22Rv1 (cell line): ENCODE measurements around the gene MGME1.

ENCODE experiments used
- H3K27ac ChIP-seq: fragments of 450-650 bp; 2 replicates; pipeline ENCODE4 v1.5.1; 2017
- ZFX ChIP-seq: fragments of 450-650 bp; IDR thresholded peaks from 2 replicates; pipeline ENCODE4 v1.6.1; 2017; ENCODE audit warnings: antibody characterized with exemption, borderline replicate concordance
- TF ChIP-seq, protein P1 (sequence below): fragments of 450-650 bp; IDR thresholded peaks from 2 replicates; pipeline ENCODE4 v1.5.1; 2017; ENCODE audit warnings: mild to moderate bottlenecking

The MGME1 gene

GRCh38 chr20:17947474-17947815, 21.4 kb upstream of the MGME1 start:
- TF ChIP-seq, protein P1, sequence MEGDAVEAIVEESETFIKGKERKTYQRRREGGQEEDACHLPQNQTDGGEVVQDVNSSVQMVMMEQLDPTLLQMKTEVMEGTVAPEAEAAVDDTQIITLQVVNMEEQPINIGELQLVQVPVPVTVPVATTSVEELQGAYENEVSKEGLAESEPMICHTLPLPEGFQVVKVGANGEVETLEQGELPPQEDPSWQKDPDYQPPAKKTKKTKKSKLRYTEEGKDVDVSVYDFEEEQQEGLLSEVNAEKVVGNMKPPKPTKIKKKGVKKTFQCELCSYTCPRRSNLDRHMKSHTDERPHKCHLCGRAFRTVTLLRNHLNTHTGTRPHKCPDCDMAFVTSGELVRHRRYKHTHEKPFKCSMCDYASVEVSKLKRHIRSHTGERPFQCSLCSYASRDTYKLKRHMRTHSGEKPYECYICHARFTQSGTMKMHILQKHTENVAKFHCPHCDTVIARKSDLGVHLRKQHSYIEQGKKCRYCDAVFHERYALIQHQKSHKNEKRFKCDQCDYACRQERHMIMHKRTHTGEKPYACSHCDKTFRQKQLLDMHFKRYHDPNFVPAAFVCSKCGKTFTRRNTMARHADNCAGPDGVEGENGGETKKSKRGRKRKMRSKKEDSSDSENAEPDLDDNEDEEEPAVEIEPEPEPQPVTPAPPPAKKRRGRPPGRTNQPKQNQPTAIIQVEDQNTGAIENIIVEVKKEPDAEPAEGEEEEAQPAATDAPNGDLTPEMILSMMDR: no peak
- TF ChIP-seq ZFX: no peak
- no peak overlapping the region for H3K27ac ChIP-seq

GRCh38 chr20:17948442-17948841, 20.4 kb upstream of the MGME1 start:
- H3K27ac ChIP-seq: no peak overlapping the region
- no peak for TF ChIP-seq ZFX
- TF ChIP-seq, protein P1: no peak

- TF ChIP-seq, protein P1: no peak
- TF ChIP-seq ZFX: no peak
- H3K27ac ChIP-seq: no peak overlapping the region
These were observed 18.9 kb upstream of the MGME1 start for GRCh38 chr20:17949899-17950298.

- no peak overlapping the region for H3K27ac ChIP-seq
- TF ChIP-seq ZFX: no peak
- TF ChIP-seq, protein P1: no peak
These were observed 18.1 kb upstream of the MGME1 start for GRCh38 chr20:17950670-17951069.

DNA sequence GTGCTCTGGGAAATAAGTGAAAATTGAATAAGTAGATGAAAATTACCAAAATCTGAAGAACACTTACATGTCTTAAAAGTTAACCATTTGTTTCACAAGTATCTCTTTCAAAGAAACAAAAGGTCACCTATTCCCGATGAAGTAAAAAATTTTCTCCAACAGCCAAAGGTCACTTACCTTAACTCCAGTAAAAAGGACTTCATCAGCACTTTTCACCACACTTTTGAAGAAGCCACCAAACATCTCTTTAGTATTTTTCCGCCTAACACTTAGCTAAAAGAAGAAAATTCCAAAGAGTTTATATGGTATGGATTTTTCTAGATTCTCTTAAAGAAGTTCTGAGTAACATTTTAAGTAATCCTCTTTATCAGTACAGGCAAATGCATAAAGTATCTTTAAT, 17.5 kb upstream of the MGME1 start:
- TF ChIP-seq ZFX: no peak
- TF ChIP-seq, protein P1: no peak

GRCh38 chr20:17952692-17953684, 15.8 kb upstream of the MGME1 start:
- H3K27ac ChIP-seq: no peak overlapping the region
- TF ChIP-seq, protein P1: no peak
- TF ChIP-seq ZFX: no peak

More for the DNA sequence above, 17.5 kb upstream of the MGME1 start:
- no peak overlapping the region for H3K27ac ChIP-seq

- no peak overlapping the region for H3K27ac ChIP-seq
- TF ChIP-seq, protein P1: no peak
- TF ChIP-seq ZFX: no peak
These were observed 14.9 kb upstream of the MGME1 start for GRCh38 chr20:17953935-17954334.
